Smooth muscle cell (in vitro differentiated cells): ENCODE results near the gene DOCK3. TPM values are rescaled to one million over a fixed set of nuclear protein-coding genes. Genes with fewer than 3 reads are reported as not detected.

Source experiments
- DNase-seq: peaks from one replicate; lab custom pipeline; 2025; ENCODE audit not compliant: unreplicated experiment; lab: John Stamatoyannopoulos, UW
- H2AFZ ChIP-seq: fragments of 200-600 bp; sonication (generic); 2 replicates; pipeline ENCODE4 v1.6.0; 2016; ENCODE audit warnings: antibody characterized with exemption, low read depth, mild to moderate bottlenecking
- H3F3A ChIP-seq: fragments of 200-600 bp; sonication (generic); 2 replicates; pipeline ENCODE4 v1.6.0; 2017; ENCODE audit warnings: antibody characterized with exemption, low read depth
- H3K27ac ChIP-seq: fragments of 200-600 bp; sonication (generic); 2 replicates; pipeline ENCODE4 v1.5.1; 2016; ENCODE audit warnings: low read depth, mild to moderate bottlenecking
- H3K27me3 ChIP-seq: fragments of 200-600 bp; sonication (generic); 2 replicates; pipeline ENCODE4 v1.6.1; 2016; ENCODE audit warnings: low read depth, mild to moderate bottlenecking
- H3K36me3 ChIP-seq: fragments of 200-600 bp; sonication (generic); 2 replicates; pipeline ENCODE4 v1.5.1; 2016; ENCODE audit warnings: low read depth
- H3K4me1 ChIP-seq: fragments of 200-600 bp; sonication (generic); 2 replicates; pipeline ENCODE4 v1.5.1; 2016; ENCODE audit warnings: low read depth
- H3K4me2 ChIP-seq: fragments of 200-600 bp; sonication (generic); 2 replicates; pipeline ENCODE4 v1.6.0; 2016; ENCODE audit warnings: mild to moderate bottlenecking
- H3K4me3 ChIP-seq: fragments of 200-600 bp; sonication (generic); 2 replicates; pipeline ENCODE4 v1.5.1; 2016; ENCODE audit warnings: mild to moderate bottlenecking
- H3K79me2 ChIP-seq: fragments of 200-600 bp; sonication (generic); 2 replicates; pipeline ENCODE4 v1.6.0; 2016; ENCODE audit warnings: low read depth, mild to moderate bottlenecking
- H3K9ac ChIP-seq: fragments of 200-600 bp; sonication (generic); 2 replicates; pipeline ENCODE4 v1.6.0; 2016; ENCODE audit warnings: low read depth
- H3K9me3 ChIP-seq: fragments of 200-600 bp; sonication (generic); replicated peaks from 2 replicates; pipeline ENCODE4 v1.5.1; 2016; ENCODE audit warnings: low read depth
- H4K20me1 ChIP-seq: fragments of 200-600 bp; sonication (generic); 2 replicates; pipeline ENCODE4 v1.6.0; 2016; ENCODE audit warnings: low read depth
- WGBS: methylation state at CpG from one replicate; pipeline ENCODE4 v1.1.7; 2016; ENCODE audit warnings: low lambda C conversion rate; 5-methylcytosine and 5-hydroxymethylcytosine counted together
- polyA plus RNA-seq: library from polyadenylated mRNA; unstranded; fragments of >200 nt; fragmentation: Nextera tagmentation; extraction: Ambion mirVana; gene quantifications from 2 replicates; pipeline ENCODE4 v1.2.1, GENCODE V29; 2016
- total RNA-seq: library from RNA; depleted of rRNA; stranded (reverse); fragments of >200 nt; gene quantifications from 2 replicates; pipeline ENCODE4 v1.2.3, GENCODE V29; 2014
- TF ChIP-seq, protein P1 (sequence below): fragments of 200-600 bp; sonication (generic); IDR thresholded peaks from 2 replicates; pipeline ENCODE4 v1.5.1; 2017; ENCODE audit warnings: borderline replicate concordance, mild to moderate bottlenecking, antibody characterized with exemption; ENCODE audit not compliant: insufficient read depth, poor library complexity, severe bottlenecking

DOCK3 gene
- total and polyA plus RNA-seq, 2 experiments from 2014 or later = 0.29 to 2.2 TPM

DNA sequence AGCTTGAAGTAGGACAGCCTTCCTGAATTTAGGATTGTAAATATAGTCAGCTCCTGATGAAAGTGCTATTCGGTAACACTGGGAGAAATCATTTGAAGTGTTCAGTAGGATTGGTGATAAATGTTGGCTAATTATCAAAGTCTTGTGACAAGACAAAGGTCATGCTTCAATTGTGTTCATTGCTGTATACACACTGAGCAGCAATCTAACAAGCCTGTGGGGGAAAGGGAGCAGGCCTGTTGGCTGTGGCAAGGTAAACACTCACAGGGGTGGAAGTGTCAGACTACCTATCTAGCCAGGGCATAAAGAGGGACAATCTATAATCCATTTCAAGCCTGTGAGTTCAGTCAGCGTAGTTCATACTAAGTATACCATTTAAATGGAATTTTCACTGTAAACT, 599.3 kb downstream of the DOCK3 start:
- Histone ChIP-seq H3K27me3 (no peaks in the 10 kb centered on the region), H3K27ac (no peak overlapping the region)
- TF ChIP-seq, protein P1, sequence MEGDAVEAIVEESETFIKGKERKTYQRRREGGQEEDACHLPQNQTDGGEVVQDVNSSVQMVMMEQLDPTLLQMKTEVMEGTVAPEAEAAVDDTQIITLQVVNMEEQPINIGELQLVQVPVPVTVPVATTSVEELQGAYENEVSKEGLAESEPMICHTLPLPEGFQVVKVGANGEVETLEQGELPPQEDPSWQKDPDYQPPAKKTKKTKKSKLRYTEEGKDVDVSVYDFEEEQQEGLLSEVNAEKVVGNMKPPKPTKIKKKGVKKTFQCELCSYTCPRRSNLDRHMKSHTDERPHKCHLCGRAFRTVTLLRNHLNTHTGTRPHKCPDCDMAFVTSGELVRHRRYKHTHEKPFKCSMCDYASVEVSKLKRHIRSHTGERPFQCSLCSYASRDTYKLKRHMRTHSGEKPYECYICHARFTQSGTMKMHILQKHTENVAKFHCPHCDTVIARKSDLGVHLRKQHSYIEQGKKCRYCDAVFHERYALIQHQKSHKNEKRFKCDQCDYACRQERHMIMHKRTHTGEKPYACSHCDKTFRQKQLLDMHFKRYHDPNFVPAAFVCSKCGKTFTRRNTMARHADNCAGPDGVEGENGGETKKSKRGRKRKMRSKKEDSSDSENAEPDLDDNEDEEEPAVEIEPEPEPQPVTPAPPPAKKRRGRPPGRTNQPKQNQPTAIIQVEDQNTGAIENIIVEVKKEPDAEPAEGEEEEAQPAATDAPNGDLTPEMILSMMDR = no peak

DNA sequence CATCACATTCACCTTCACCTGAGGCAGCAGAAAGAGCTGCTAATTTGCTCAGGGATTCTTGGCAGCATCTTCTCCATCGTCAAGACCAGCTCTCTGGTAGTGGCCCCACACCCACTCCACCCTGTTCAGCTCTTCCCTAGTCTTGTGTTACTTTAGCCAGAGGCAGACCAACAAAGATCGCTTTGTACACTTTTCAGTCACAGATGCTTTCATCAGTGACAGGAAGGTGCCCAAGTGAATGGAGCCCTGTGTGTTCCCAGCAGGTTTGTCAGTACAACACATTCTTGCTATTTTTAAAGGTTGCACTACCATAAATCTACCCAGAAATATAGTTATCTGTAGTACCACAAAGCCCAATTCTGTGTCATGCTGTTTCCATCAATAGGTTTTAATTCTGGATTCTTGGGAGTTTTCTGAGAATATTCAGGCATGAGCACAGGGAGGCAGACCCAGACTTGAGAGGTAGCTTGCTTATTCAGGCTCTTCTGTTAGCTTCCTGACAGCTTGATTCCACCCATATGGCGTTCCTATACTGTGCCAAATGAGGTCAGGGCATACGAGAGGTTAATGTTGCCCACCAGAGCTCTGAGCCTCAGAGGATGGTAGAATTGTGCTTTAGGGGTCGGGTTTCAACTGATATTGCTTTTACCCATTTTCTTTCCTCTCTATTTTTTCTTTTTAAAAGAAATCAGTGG, 600.5 kb downstream of the DOCK3 start:
- H2AFZ ChIP-seq = no peak overlapping the region
- no peaks in the 10 kb centered on the region for H3F3A ChIP-seq
- H3K27ac ChIP-seq = no peak overlapping the region
- H3K79me2 ChIP-seq = no peaks in the 10 kb centered on the region
- WGBS = 84% methylated on average over 5 of the region's 5 CpGs
- no peak overlapping the region for H3K9ac ChIP-seq
- DNase-seq = no peak
- no peaks in the 10 kb centered on the region for H3K36me3 ChIP-seq
- no peaks in the 10 kb centered on the region for H3K9me3 ChIP-seq
- H4K20me1 ChIP-seq = no peaks in the 10 kb centered on the region
- H3K4me1 ChIP-seq = no peaks in the 10 kb centered on the region
- H3K27me3 ChIP-seq = no peaks in the 10 kb centered on the region
- no peak overlapping the region for H3K4me3 ChIP-seq
- TF ChIP-seq, protein P1 = no peak
- no peak overlapping the region for H3K4me2 ChIP-seq

More for the DNA sequence above, 599.3 kb downstream of the DOCK3 start:
- Histone ChIP-seq H3K4me3 (no peak overlapping the region), H3K9me3 (no peaks in the 10 kb centered on the region), H4K20me1 (no peaks in the 10 kb centered on the region), H3F3A (no peaks in the 10 kb centered on the region), H3K36me3 (no peaks in the 10 kb centered on the region), H2AFZ (no peak overlapping the region), H3K9ac (no peak overlapping the region), H3K79me2 (no peaks in the 10 kb centered on the region), H3K4me2 (no peak overlapping the region), H3K4me1 (no peaks in the 10 kb centered on the region)
- 91% methylated on average over 2 of the region's 2 CpGs for WGBS
- DNase-seq = no peak

DNA sequence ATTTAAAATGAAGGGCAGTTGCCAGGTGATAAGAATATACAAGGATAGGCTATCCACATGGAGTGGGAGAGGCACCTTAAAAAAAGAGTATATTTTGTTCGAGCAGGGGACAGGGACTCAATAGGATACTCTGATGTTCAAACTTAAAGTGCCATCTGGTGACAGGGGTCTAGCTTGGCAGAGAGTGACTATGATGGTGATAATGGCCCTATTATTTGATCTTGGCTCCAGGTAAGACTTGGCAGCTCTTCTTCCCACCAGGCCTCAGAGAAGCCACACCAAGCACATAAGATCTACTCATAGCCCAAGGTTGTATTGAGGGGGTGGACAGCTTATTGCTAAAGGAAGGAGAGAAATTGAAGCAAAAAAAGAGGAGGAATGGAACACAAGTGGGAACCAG, 601.3 kb downstream of the DOCK3 start:
- Histone ChIP-seq H3K9me3 (no peaks in the 10 kb centered on the region), H2AFZ (no peak overlapping the region), H3K9ac (no peak overlapping the region), H3K27me3 (no peaks in the 10 kb centered on the region), H3F3A (no peaks in the 10 kb centered on the region), H3K36me3 (no peaks in the 10 kb centered on the region), H4K20me1 (no peaks in the 10 kb centered on the region), H3K4me3 (no peak overlapping the region), H3K4me2 (no peak overlapping the region), H3K27ac (no peak overlapping the region), H3K79me2 (no peaks in the 10 kb centered on the region), H3K4me1 (no peaks in the 10 kb centered on the region)
- no peak for DNase-seq
- TF ChIP-seq, protein P1 = no peak
- WGBS = 89% methylated on average over 1 of the region's 1 CpG

DNA sequence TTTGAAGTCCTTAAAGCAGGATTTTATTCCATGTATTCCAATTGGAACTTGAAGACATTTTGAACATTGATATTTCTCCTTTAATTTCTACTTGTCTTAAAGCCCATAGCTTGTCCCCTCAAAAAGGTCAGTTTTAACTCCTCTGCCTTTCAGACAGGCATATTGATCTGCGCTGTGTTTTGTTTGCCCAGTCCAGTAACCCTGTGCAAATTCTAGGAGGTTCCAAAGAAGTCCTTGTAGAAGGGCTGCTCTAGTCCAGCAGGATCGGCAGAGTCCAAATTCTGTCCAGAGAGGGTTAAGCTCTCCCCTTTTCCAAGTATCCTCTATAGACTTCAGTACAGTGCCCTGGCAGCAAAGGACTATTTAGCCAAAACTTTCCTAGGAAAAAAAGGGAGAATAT, 604.7 kb downstream of the DOCK3 start:
- 95% methylated on average over 2 of the region's 2 CpGs for WGBS
- Histone ChIP-seq H4K20me1 (no peaks in the 10 kb centered on the region), H3K36me3 (no peaks in the 10 kb centered on the region), H3K9ac (no peak overlapping the region), H2AFZ (no peak overlapping the region), H3K79me2 (no peaks in the 10 kb centered on the region), H3K4me3 (no peak overlapping the region), H3K4me2 (no peak overlapping the region), H3F3A (no peaks in the 10 kb centered on the region), H3K9me3 (no peaks in the 10 kb centered on the region), H3K27ac (no peak overlapping the region), H3K4me1 (no peaks in the 10 kb centered on the region), H3K27me3 (no peaks in the 10 kb centered on the region)
- no peak for DNase-seq
- TF ChIP-seq, protein P1 = no peak
